ENCODE results near the gene MRPL51.

- TF ChIP-seq POLR2A (IDR thresholded peaks at IDR 0.05; ENCODE audit: borderline replicate concordance, extremely low read depth, insufficient read depth, insufficient read length) (no peak), CTCF (IDR thresholded peaks at IDR 0.05 in 2 of 3, conservative IDR thresholded peaks at IDR 0.05 in 1 of 3; ENCODE audit: borderline replicate concordance in 1 of 3, insufficient read depth in 1 of 3, low read depth in 2 of 3, low read length in 2 of 3) (no peak), SRF (IDR thresholded peaks at IDR 0.05; ENCODE audit: low read depth) (no peak), ZNF274 (IDR thresholded peaks at IDR 0.05; ENCODE audit: low read depth, low read length) (no peak), REST (IDR thresholded peaks at IDR 0.05; ENCODE audit: low read depth) (no peak), MAX (IDR thresholded peaks at IDR 0.05) (no peak), POLR2AphosphoS5 (IDR thresholded peaks at IDR 0.05; ENCODE audit: low read depth, low read length) (no peak), JUND (IDR thresholded peaks at IDR 0.05) (no peak)
Observed at GRCh38 chr12:6452944-6453630, 40.0 kb downstream of the MRPL51 start.

All from HCT116 (cell line).